HG03280 (cell line): ENCODE measurements around the gene SCART1.
"Not testable (repeated sequence)": the region's sequence is repeated elsewhere in the genome, so short reads cannot be mapped to it uniquely, and the experiment has no call there.

ENCODE experiments used
- ATAC-seq: cut with Tn5 transposase; IDR thresholded peaks from one replicate; pipeline ENCODE4 v1.9.1; 2021; ENCODE audit warnings: mild to moderate bottlenecking, moderate library complexity; ENCODE audit not compliant: unreplicated experiment

The SCART1 gene

GRCh38 chr10:133431888-133432613, 21.7 kb upstream of the SCART1 start:
- ATAC-seq, result not testable (repeated sequence)

GRCh38 chr10:133432789-133433188, 21.0 kb upstream of the SCART1 start:
- ATAC-seq, result not testable (repeated sequence)

- ATAC-seq, result no peak
Observed at GRCh38 chr10:133438711-133439273, 15.0 kb upstream of the SCART1 start.

- no peak for ATAC-seq
Observed at GRCh38 chr10:133439517-133440461, 14.0 kb upstream of the SCART1 start.

DNA sequence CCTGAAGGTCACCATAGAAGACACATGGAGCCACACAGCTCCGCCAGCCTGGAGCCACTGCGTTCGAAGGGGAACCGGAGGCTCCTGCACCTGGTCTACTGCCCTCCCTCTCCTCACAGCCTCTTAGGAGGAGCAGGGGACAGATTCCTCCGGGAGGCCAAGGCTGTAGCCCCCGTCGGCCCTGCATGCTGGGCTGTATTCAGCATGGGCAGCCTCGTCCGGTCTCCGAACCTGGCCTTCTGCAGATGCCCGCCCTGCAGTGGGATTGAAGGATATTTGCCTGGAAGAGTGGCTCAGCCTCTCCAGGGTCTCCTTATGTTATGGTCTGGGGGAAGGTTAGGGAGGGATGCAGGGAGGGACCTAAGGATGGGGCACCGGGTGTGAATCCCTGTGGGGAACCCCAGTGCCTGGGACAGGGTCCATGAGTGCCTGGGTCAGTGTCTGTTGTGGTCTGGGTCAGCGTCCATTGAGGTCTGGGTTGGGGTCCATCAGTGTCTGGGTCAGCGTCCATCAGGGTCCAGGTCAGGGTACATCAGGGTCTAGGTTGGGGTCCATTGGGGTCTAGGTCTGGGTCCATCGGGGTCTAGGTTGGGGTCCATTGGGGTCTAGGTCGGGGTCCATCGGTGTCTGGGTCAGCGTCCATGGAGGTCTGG, 13.0 kb upstream of the SCART1 start:
- no peak for ATAC-seq

GRCh38 chr10:133441356-133441755, 12.4 kb upstream of the SCART1 start:
- ATAC-seq, result not testable (repeated sequence)

DNA sequence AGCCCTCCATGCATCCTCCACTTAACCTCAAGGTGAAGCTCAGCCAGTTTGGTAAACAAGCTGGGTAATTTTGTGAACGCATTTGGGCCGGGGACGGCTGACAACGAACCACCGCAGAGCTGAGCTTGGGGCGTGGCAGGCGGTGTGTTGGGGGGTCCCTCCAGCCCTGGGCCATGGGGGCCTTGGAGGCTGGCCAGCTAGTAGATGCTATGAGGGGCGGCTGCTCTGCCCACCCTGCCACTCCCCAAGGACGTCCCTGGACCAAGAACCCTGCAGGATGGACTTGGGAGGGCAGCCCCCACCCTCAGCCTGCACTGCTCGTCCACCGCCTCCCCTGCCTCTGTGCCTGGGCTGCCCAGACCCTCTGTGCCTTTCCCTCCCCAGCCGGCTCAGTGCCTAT, 12.0 kb upstream of the SCART1 start:
- no peak for ATAC-seq

- no peak for ATAC-seq
Observed at GRCh38 chr10:133442191-133442966, 11.4 kb upstream of the SCART1 start.

GRCh38 chr10:133442967-133443924, 10.5 kb upstream of the SCART1 start:
- no peak for ATAC-seq

GRCh38 chr10:133444342-133445267, 9.1 kb upstream of the SCART1 start:
- no peak for ATAC-seq

- no peak for ATAC-seq
Observed at GRCh38 chr10:133445268-133445732, 8.4 kb upstream of the SCART1 start.

- no peak for ATAC-seq
Observed at GRCh38 chr10:133445751-133446708, 7.7 kb upstream of the SCART1 start.

- ATAC-seq, result no peak
Observed at GRCh38 chr10:133446979-133447378, 6.8 kb upstream of the SCART1 start.

- ATAC-seq, result no peak
Observed at GRCh38 chr10:133448120-133448519, 5.6 kb upstream of the SCART1 start.

- ATAC-seq, result no peak
Observed at GRCh38 chr10:133451346-133451745, 2.4 kb upstream of the SCART1 start.

DNA sequence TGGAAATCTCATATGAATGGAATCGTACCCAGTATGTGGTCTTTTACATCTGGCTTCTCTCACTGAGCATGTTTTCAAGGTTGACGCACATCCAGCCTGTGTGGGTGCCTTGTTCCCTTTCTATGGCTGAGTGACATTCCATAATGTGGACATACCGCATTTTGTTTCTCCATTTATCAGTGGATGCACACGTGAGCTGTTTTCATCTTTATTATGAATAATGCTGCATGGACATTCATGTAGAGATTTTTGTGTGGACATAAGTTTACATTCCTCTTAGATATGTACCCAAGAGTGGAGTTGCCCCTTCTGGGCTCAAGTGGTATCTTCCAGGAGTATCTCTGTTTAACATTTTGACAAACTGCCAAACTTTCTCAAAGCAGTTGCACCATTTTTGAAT, 1.3 kb upstream of the SCART1 start:
- ATAC-seq, result no peak
